Right forelimb (tissue), 1 donor: ENCODE data around the gene MEG3.

Experiments used
- DNase-seq: peaks from one replicate; pipeline ENCODE4 v3.0.0-alpha.2; 2018

The MEG3 gene

GRCh38 chr14:100825713-100826331 is at the start of gene MEG3:
Gene MEG3 (plus strand): TSS chr14:100826118.
- peak; percentile 91 for DNase-seq

DNA sequence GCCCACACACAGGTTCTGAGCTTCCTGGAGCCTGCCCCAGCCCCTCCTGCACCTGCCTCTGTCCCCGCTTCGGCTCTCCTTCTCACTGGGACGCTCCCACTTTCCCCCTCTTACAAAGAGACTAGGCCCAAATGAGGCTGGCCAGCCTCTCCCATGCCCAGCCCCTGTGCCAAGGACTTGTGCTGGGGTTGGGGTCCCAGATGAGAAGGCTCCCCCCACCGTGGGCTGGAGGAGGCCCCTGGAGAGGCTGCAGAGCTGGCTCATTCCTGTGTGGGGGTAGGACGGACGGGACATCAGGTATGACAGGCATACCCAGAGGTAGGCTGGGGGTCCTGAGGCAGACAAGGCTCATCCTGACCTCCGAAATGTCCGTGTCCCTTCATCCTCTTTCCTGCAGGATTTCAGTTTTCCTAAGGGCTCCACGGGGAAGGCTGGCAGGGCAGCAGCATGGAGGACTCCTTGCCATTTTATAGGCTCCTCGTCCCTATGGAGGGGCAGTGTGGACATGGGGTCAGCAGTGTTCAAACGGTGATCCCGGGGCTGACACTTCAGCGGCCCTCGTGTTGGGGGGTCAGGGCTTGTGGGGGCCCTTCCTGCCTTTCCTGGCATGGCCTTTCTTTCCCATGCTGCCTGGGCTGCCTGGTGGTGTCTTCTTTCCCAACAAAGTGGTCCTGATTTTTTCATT is 49.1 kb upstream of the MEG3 start:
- DNase-seq: no peak

DNA sequence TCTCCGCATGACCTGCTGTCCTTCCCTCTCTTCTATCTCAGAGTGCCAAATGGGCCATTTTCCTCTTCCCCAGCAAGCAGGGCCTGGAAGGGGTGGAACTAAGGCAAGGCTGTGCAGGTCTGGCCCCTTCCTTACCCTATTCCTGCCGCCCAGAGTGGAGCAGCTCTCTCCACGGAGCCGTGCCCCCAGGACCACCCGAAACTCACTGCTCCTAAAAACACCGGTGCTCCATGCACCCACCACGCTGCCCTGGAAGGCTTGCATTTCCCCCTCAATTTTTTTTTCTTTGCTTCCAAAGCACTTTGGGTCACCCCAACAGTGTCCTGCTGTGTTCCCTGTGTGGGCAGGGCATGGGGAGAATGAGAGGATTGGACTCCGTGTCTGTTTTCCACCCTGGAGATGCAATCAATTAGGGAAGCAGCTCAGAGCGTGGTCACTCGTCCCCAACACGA is 48.5 kb upstream of the MEG3 start:
- no peak for DNase-seq

DNA sequence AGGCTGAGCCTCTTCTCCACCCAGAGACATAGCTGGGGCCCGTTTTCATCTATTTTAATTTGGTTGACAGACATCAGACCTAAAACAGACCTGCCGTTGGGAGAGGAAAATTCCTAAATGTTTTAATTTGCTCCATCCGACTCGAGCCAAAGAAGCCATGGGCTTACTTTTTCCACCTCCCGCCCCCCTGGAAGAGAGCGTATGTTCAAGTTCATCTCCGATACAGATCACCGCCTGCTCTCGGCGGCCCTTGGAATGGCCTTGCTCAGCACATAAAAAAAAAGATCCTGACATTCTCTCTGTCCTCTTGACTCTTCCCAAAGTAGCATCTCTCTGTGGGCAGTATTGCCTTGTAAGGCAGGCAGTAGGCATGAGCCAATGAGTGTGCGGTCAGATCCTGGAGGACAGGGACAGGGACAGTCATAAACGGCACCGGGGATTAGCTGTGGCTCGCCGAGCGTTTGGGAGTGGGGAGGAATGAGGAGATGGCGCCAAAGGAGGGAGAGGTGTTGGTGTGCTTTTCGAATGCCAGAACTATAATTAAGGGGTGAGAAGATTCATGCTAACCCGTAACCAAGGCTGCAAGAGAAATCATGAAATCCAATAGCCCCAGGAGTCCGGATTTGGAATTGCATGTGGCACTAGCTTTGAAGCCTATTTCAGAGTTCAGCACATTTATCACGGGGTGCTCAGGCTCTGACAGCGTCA is 47.9 kb upstream of the MEG3 start:
- DNase-seq: no peak

DNA sequence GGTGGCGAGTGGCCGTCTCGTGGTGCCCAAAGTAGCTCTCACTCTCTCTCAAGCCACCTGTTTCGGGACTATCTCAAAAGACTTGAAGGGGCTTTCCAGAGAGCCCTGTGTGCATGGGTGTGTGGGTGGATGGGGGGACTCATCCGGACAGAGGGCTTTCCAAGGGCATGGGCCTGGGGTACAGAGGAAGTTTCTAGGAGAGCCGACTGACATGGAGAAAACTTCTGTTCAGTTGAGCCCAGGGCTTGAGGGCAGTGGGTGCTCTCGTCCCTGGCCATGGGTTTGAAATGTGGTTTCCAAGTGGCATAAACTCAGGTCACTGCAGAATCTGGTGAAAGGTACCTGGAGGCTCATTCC is 47.4 kb upstream of the MEG3 start:
- no peak for DNase-seq

- DNase-seq: no peak
Observed at GRCh38 chr14:100778951-100779690, 46.8 kb upstream of the MEG3 start.

GRCh38 chr14:100779691-100780080 is 46.2 kb upstream of the MEG3 start:
- no peak for DNase-seq

GRCh38 chr14:100780246-100780645 is 45.7 kb upstream of the MEG3 start:
- no peak for DNase-seq

GRCh38 chr14:100780646-100781355 is 45.1 kb upstream of the MEG3 start:
- no peak for DNase-seq

- DNase-seq: no peak
Observed at GRCh38 chr14:100781952-100782351, 44.0 kb upstream of the MEG3 start.

DNA sequence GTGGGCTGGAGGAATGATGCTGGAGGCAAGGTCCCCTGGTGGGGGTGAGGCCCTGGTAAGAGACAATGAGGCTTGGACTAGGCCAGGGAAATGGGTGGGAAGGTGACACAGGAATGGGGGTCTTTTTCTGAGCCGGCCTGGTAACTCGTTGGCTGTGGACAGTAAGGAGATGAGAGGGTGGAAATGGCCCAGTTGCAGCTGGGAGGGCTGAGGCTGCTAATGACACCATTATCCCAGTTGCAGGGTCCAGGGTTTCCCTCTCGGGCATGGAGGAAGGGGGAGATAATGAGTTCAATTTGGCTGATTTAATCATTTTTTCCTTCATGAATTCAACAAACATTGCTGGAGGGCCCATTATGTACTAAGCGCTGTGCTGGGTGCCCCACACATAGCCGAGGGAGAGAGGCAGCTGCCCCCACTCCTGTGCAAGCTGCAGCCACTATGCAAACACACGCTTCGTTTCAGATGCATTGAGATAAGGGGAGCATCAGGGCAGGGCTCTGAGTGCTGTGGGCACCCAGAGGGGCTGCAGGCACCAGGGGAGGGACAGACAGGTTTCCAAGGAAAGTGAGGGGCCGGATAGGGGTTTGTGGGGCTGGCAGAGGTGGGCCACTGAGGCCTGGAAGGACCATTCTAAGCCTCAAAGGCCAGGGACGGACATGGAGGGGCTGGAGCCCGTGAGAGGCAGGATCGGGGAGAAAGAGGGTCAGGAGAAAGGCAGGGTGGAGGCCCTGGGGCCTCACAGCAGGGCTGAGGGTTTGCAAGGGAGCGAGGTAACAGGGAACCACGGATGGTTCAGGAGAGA is 43.2 kb upstream of the MEG3 start:
- DNase-seq: no peak

GRCh38 chr14:100783630-100784370 is 42.1 kb upstream of the MEG3 start:
- DNase-seq: peak; percentile 30

DNA sequence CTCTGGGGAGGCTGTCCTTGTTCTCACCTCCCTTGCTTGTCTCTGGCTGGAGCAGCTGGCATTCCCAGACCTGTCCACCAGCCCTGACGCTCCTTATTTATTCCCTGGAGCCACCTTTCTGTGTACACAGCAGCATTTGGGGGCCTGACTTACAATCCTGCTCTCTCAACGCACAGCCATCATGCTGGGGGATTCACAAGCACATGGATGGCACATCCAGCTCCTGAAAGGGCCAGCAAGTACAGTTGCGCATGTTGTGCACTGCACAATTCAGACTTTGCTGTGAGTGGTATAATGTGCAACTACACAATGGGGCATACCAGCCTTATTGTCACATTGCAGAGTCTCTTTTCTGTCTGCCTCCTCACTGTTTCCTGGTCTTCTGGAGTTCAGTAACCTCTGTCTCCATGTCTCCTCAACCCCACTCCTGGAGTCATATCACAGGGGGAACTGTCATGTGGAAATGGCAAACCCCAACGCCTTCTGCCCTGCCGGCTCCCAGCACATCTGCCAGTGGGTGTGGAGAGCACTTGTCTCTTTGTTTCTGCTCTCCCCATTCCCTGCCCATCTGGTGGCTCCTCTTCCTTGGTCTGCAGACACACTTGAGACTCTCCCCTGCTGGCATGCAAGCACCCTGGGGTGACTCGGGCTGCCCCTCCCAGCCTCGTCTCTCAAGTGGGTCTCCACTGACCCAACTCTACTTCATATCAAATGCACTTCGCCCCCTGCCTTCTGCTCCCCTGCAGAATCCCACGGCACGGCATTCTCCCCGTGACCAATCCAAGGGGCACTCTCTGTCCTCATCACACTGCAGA is 41.2 kb upstream of the MEG3 start:
- DNase-seq: peak; percentile 28

- DNase-seq: peak; percentile 28
Observed at GRCh38 chr14:100785338-100785615, 40.6 kb upstream of the MEG3 start.

DNA sequence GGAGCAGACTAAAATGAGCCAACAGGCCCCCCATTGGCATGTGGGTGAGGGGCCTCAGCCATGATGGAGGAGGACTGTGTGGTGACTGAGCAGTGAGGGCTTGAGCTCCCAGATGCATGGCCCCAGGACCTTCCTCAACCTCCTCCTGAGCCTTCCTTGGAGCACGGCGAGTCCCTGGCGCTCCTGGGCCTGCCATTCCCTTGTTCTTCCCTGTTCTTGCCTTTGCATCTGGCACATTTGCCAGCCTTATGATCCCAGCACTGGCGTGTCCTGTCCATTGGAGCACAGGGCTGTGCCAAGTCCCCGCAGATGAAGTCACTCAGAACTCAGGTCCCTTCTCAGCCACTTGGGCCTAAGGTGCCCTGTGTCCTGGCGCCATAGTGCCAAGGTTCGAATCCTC is 40.3 kb upstream of the MEG3 start:
- DNase-seq: peak; percentile 13

- DNase-seq: peak; percentile 45
Observed at GRCh38 chr14:100786131-100786530, 39.8 kb upstream of the MEG3 start.

- peak; percentile 43 for DNase-seq
Observed at GRCh38 chr14:100786576-100787219, 39.2 kb upstream of the MEG3 start.

- no peak for DNase-seq
Observed at GRCh38 chr14:100787659-100788058, 38.3 kb upstream of the MEG3 start.

DNA sequence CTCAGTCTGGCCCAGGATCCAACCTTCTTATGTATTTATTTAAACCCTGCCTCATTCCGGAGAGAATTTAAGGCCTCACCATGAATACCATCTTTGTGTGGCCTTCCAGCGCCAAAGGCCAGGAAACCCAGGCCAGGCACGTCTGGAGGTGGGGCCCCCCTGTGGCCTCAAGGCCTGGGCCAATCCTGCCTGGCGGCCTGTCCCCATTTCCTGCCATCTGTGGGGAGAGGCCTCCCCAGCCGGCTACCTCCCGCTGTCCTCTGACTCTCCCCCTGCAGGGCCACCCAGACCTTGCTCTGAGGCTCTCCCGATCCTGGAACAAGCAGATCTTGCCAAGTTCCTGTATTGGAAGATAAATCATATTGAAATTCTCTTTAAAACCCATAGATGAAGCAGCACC is 37.4 kb upstream of the MEG3 start:
- DNase-seq: peak; percentile 70

DNA sequence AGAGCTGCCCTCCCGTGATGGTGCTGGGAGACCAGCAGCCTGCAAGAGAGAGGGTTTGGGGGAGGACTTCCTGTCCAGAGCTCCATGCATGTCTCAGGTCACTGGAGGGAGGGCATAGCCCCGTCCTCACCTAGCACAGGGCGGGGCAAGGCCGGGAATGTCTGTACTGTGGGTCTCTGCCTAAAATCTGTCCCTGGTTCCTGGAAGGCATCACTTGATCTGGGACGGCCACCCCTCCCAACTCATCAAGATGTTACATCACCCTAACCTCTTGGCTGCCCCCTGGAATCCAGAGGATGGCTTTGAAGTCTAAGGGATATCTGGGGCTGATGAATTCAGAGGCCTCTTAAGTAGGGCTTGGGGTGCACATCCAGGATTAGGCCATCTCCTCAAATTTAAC is 37.0 kb upstream of the MEG3 start:
- DNase-seq: no peak
